ENCODE data around the gene SH3PXD2A. TPM values are rescaled to one million over a fixed set of nuclear protein-coding genes. Genes with fewer than 3 reads are reported as not detected.

Gene SH3PXD2A
- total RNA-seq, 1 donor, result 29.0 TPM

- peaks cover 8% of the 10 kb centered on the region for H3K4me1 ChIP-seq (ENCODE audit: insufficient read depth, low read length)
- H4K20me1 ChIP-seq (ENCODE audit: insufficient read depth, low read length), result no peaks in the 10 kb centered on the region
- H3K79me2 ChIP-seq (ENCODE audit: insufficient read depth, low read length), result peaks cover 6% of the 10 kb centered on the region
- H3K27me3 ChIP-seq (ENCODE audit: insufficient read depth, low read length), result no peaks in the 10 kb centered on the region
- no peak overlapping the region for H2AFZ ChIP-seq (ENCODE audit: low read length)
- no peaks in the 10 kb centered on the region for H3K36me3 ChIP-seq (ENCODE audit: insufficient read depth, low read length)
- no peak overlapping the region for H3K4me3 ChIP-seq (ENCODE audit: insufficient read depth, low read length)
- TF ChIP-seq, protein P1, sequence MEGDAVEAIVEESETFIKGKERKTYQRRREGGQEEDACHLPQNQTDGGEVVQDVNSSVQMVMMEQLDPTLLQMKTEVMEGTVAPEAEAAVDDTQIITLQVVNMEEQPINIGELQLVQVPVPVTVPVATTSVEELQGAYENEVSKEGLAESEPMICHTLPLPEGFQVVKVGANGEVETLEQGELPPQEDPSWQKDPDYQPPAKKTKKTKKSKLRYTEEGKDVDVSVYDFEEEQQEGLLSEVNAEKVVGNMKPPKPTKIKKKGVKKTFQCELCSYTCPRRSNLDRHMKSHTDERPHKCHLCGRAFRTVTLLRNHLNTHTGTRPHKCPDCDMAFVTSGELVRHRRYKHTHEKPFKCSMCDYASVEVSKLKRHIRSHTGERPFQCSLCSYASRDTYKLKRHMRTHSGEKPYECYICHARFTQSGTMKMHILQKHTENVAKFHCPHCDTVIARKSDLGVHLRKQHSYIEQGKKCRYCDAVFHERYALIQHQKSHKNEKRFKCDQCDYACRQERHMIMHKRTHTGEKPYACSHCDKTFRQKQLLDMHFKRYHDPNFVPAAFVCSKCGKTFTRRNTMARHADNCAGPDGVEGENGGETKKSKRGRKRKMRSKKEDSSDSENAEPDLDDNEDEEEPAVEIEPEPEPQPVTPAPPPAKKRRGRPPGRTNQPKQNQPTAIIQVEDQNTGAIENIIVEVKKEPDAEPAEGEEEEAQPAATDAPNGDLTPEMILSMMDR (IDR thresholded peaks at IDR 0.05; ENCODE audit: extremely low read depth, low read depth, low read length), result no peak
- no peak overlapping the region for H3K4me2 ChIP-seq (ENCODE audit: insufficient read depth, low read length)
- H3K9me3 ChIP-seq (ENCODE audit: low read depth, low read length), result no peaks in the 10 kb centered on the region
- no peak for DNase-seq (ENCODE audit: insufficient read length, low spot score, missing footprints)
- H3K27ac ChIP-seq (ENCODE audit: low read depth, low read length), result no peak overlapping the region
Measured at GRCh38 chr10:103829278-103829677, 26.1 kb downstream of the SH3PXD2A start.

GRCh38 chr10:103828587-103829197, 26.7 kb downstream of the SH3PXD2A start:
- H2AFZ ChIP-seq (ENCODE audit: low read length), result no peak overlapping the region

DNA sequence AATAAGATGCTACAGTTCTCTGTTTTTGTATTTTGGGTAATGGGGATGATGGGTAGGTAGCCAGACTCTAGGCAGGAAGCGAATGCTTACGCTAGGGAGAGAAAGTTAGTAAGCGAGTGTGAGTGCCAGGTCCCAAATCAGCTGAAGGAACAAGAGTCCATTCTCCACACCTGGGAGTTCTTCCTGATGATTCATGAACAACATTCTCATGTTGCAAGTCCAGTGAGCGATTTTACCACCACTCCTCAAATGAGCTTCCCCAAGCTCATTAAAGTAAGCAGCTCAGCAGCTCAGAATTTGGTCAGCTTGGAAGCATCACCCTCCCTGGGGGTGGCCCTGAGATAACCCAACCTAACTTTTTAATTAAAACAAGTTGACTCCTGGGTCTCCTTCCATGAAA, 27.3 kb downstream of the SH3PXD2A start:
- Histone ChIP-seq H3K4me3 (ENCODE audit: insufficient read depth, low read length) (no peak overlapping the region), H3K27ac (ENCODE audit: low read depth, low read length) (no peak overlapping the region), H3K27me3 (ENCODE audit: insufficient read depth, low read length) (no peaks in the 10 kb centered on the region), H2AFZ (ENCODE audit: low read length) (no peak overlapping the region), H3K4me2 (ENCODE audit: insufficient read depth, low read length) (no peak overlapping the region), H4K20me1 (ENCODE audit: insufficient read depth, low read length) (peaks cover 3% of the 10 kb centered on the region), H3K79me2 (ENCODE audit: insufficient read depth, low read length) (peaks cover 2% of the 10 kb centered on the region), H3K9me3 (ENCODE audit: low read depth, low read length) (no peaks in the 10 kb centered on the region), H3K36me3 (ENCODE audit: insufficient read depth, low read length) (no peaks in the 10 kb centered on the region), H3K4me1 (ENCODE audit: insufficient read depth, low read length) (no peaks in the 10 kb centered on the region)
- TF ChIP-seq, protein P1 (IDR thresholded peaks at IDR 0.05; ENCODE audit: extremely low read depth, low read depth, low read length), result no peak
- no peak for DNase-seq (ENCODE audit: insufficient read length, low spot score, missing footprints)

More at GRCh38 chr10:103828587-103829197, 26.7 kb downstream of the SH3PXD2A start:
- Histone ChIP-seq H3K79me2 (ENCODE audit: insufficient read depth, low read length) (peaks cover 2% of the 10 kb centered on the region), H3K27me3 (ENCODE audit: insufficient read depth, low read length) (no peaks in the 10 kb centered on the region), H3K4me3 (ENCODE audit: insufficient read depth, low read length) (no peak overlapping the region), H3K4me2 (ENCODE audit: insufficient read depth, low read length) (no peak overlapping the region), H3K9me3 (ENCODE audit: low read depth, low read length) (no peaks in the 10 kb centered on the region), H3K4me1 (ENCODE audit: insufficient read depth, low read length) (peaks cover 2% of the 10 kb centered on the region), H3K27ac (ENCODE audit: low read depth, low read length) (no peak overlapping the region), H3K36me3 (ENCODE audit: insufficient read depth, low read length) (no peaks in the 10 kb centered on the region), H4K20me1 (ENCODE audit: insufficient read depth, low read length) (peaks cover 3% of the 10 kb centered on the region)
- TF ChIP-seq, protein P1 (IDR thresholded peaks at IDR 0.05; ENCODE audit: extremely low read depth, low read depth, low read length), result no peak
- DNase-seq (ENCODE audit: insufficient read length, low spot score, missing footprints), result no peak

DNA sequence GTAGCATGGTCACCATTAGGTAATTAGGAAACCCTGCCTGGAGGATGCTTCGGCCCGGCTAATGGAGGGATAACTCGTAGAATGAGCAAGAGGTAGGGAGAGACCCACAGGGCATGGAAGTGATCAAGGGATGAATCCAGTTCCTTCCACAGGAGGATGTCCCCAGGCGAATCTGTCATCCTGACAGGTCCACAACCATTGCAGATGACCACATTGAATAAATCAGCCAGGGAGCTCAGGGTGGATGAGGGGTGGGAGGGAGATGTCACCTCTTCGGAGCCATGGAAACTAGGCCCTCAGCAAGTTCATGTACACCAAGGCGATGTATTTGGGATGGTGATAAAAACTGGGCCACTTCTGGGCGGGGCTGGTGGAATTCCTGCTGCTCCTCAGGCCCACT, 28.5 kb downstream of the SH3PXD2A start:
- TF ChIP-seq, protein P1 (IDR thresholded peaks at IDR 0.05; ENCODE audit: extremely low read depth, low read depth, low read length), result no peak
- no peak overlapping the region for H3K4me3 ChIP-seq (ENCODE audit: insufficient read depth, low read length)
- H3K79me2 ChIP-seq (ENCODE audit: insufficient read depth, low read length), result peaks cover 4% of the 10 kb centered on the region
- no peak overlapping the region for H3K4me2 ChIP-seq (ENCODE audit: insufficient read depth, low read length)
- no peak for DNase-seq (ENCODE audit: insufficient read length, low spot score, missing footprints)
- H2AFZ ChIP-seq (ENCODE audit: low read length), result no peak overlapping the region
- no peak overlapping the region for H3K27ac ChIP-seq (ENCODE audit: low read depth, low read length)
- H4K20me1 ChIP-seq (ENCODE audit: insufficient read depth, low read length), result peaks cover 3% of the 10 kb centered on the region
- H3K4me1 ChIP-seq (ENCODE audit: insufficient read depth, low read length), result no peaks in the 10 kb centered on the region
- H3K27me3 ChIP-seq (ENCODE audit: insufficient read depth, low read length), result no peaks in the 10 kb centered on the region
- H3K36me3 ChIP-seq (ENCODE audit: insufficient read depth, low read length), result no peaks in the 10 kb centered on the region
- no peaks in the 10 kb centered on the region for H3K9me3 ChIP-seq (ENCODE audit: low read depth, low read length)
